Karpas-422 (cell line): ENCODE results near the gene BANF2. TPM values are rescaled to one million over a fixed set of nuclear protein-coding genes. Genes with fewer than 3 reads are reported as not detected.
"Not testable (repeated sequence)": the region's sequence is repeated elsewhere in the genome, so short reads cannot be mapped to it uniquely, and the experiment has no call there.

Experiments
- DNase-seq: peaks from one replicate; pipeline ENCODE4 v3.0.0-alpha.2; 2015
- H2AFZ ChIP-seq: fragments of 200-600 bp; sonication (generic); 2 replicates; pipeline ENCODE4 v1.6.1; 2014; ENCODE audit warnings: antibody characterized with exemption, low read length, mixed read lengths
- H3K27ac ChIP-seq: fragments of 200-600 bp; sonication (generic); 2 replicates; pipeline ENCODE4 v1.5.1; 2014; ENCODE audit warnings: mild to moderate bottlenecking, low read length, moderate library complexity
- H3K27me3 ChIP-seq: fragments of 200-600 bp; sonication (generic); 2 replicates; pipeline ENCODE4 v1.6.1; 2014; ENCODE audit warnings: low read length, mixed read lengths
- H3K36me3 ChIP-seq: fragments of 200-600 bp; sonication (generic); 2 replicates; pipeline ENCODE4 v1.6.1; 2014; ENCODE audit warnings: low read length, mixed read lengths; ENCODE audit not compliant: insufficient read depth
- H3K4me1 ChIP-seq: fragments of 200-600 bp; sonication (generic); 2 replicates; pipeline ENCODE4 v1.6.1; 2014; ENCODE audit warnings: mild to moderate bottlenecking, low read length, mixed read lengths
- H3K4me2 ChIP-seq: fragments of 200-600 bp; sonication (generic); 2 replicates; pipeline ENCODE4 v1.6.1; 2014; ENCODE audit warnings: low read length, low read depth, mild to moderate bottlenecking; ENCODE audit not compliant: poor library complexity, severe bottlenecking
- H3K4me3 ChIP-seq: fragments of 200-600 bp; sonication (generic); 2 replicates; pipeline ENCODE4 v1.5.1; 2014; ENCODE audit warnings: mild to moderate bottlenecking, antibody characterized with exemption, low read length, mixed read lengths
- H3K79me2 ChIP-seq: fragments of 200-600 bp; sonication (generic); 2 replicates; pipeline ENCODE4 v1.6.1; 2014; ENCODE audit warnings: mild to moderate bottlenecking, low read length, mixed read lengths
- H3K9ac ChIP-seq: fragments of 200-600 bp; sonication (generic); 2 replicates; pipeline ENCODE4 v1.6.0; 2014; ENCODE audit warnings: low read length
- H3K9me2 ChIP-seq: fragments of 200-600 bp; sonication (generic), shearing (Covaris generic); replicated peaks from 2 replicates; pipeline ENCODE4 v1.6.0; 2014; ENCODE audit warnings: mild to moderate bottlenecking, low read length, moderate library complexity; ENCODE audit not compliant: insufficient read depth
- H3K9me3 ChIP-seq: fragments of 300-700, 200-600 bp; sonication (generic); 2 replicates; pipeline ENCODE4 v1.6.1; 2014; ENCODE audit warnings: low read length, mixed read lengths
- H4K20me1 ChIP-seq: fragments of 200-600 bp; sonication (generic); 2 replicates; pipeline ENCODE4 v1.6.1; 2014; ENCODE audit warnings: mild to moderate bottlenecking, antibody characterized with exemption, low read length, low read depth; ENCODE audit not compliant: insufficient read depth
- total RNA-seq: library from RNA; depleted of rRNA; stranded (reverse); fragments of >200 nt; shearing (Covaris generic); gene quantifications from 2 replicates; pipeline ENCODE4 v1.2.3, GENCODE V29; 2014; ENCODE audit warnings: low replicate concordance

The BANF2 gene
- total RNA-seq, 1 experiment from 2014 or later = not detected

DNA sequence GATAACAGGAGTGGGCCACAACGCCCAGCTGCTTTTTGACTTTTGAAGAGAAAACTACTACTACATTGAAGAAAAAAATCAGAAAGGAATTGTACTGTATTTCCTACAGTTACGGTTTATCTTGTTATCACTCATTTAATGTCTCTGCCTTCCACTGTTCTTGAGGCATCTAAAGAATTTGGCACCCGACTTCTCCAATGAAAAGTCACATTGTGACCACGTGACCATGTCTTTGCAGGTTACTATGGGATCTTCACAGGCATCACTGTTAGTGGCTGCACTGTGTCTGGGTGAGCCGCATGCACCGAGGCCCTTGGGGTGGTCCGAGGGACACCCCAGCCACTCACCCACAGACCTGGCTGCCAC lies 44.5 kb upstream of the BANF2 start:
- Histone ChIP-seq H3K9me2 (no peaks in the 10 kb centered on the region), H3K79me2 (no peaks in the 10 kb centered on the region), H3K4me1 (no peaks in the 10 kb centered on the region), H3K9me3 (peaks cover 3% of the 10 kb centered on the region; the same call in 1 of the 2 replicates), H3K9ac (no peak overlapping the region), H3K36me3 (no peaks in the 10 kb centered on the region), H3K4me2 (no peak overlapping the region), H3K27me3 (no peaks in the 10 kb centered on the region), H3K4me3 (no peak overlapping the region), H4K20me1 (peaks cover 15% of the 10 kb centered on the region; the same call in 1 of the 2 replicates), H3K27ac (no peak overlapping the region), H2AFZ (no peak overlapping the region)
- DNase-seq = no peak

DNA sequence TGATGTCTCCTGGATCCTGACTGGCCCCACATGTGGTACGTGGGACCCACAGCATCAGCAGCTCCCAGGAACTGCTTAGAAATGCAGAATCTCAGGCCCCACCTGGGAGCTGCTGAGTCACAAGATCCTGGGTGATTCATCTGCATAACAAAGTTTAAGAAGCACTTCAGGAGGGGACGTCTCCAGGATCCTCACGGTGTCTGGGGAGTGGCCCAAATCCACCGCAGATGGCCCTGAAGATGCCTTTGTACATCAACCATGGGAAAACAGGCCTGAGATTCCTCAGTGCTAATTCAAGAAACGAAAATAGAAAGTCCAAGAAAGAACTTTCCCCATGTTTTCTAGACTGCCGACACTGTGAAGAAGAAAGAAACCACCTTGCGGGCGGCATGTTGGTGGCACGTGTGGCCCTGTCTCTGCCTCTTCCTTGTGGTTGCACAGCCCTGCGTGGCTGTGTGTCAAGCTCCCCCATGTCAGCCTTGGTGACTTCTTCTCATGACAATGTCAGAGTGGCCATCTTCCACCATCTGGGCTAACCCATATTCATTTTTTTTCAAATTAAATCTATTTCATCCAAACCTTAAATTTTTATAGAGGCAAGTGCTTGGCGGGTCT lies 43.8 kb upstream of the BANF2 start:
- Histone ChIP-seq H3K4me1 (no peaks in the 10 kb centered on the region), H3K27me3 (no peaks in the 10 kb centered on the region), H3K4me3 (no peak overlapping the region), H3K36me3 (no peaks in the 10 kb centered on the region), H4K20me1 (peaks cover 15% of the 10 kb centered on the region; the same call in 1 of the 2 replicates), H2AFZ (no peak overlapping the region), H3K9ac (no peak overlapping the region), H3K79me2 (no peaks in the 10 kb centered on the region), H3K9me2 (no peaks in the 10 kb centered on the region), H3K27ac (no peak overlapping the region), H3K4me2 (no peak overlapping the region), H3K9me3 (peaks cover 4% of the 10 kb centered on the region; the same call in 1 of the 2 replicates)
- no peak for DNase-seq

DNA sequence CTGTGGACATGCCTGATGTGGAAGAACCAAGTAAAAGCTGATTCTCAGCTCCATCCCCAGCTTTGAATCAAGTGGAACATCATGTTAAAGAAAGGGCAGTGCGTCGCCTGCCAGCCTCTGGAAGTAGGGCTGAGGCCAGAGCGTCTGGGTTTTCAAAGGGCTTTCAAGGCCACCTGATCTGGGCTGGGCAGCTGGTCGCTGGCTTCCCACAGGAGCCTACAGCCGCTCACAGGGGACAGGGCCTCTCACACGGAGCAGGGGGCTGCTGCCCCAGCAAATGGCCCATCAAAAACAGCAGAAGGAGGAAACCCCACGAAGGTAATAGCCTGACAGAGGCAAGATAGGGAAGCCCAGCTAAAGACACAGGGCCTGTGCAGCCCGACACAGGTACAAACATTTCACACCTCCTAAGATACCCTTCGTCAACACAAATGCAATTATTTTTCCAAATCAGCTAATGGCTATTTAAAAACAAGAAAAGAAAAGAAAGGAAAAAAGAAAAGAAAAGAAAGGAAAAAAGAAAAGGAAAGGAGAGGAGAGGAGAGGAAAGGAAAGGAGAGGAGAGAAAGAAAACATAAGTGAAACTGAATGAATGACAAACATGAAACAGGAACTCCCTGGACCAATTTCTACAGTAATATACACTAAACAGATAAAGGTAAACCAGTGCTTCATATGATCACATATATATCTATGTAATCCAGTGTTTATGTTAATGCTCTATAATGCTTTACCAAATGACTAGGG lies 42.5 kb upstream of the BANF2 start:
- H3K27ac ChIP-seq = no peak overlapping the region
- no peaks in the 10 kb centered on the region for H3K36me3 ChIP-seq
- H2AFZ ChIP-seq = no peak overlapping the region
- H3K9me2 ChIP-seq = no peaks in the 10 kb centered on the region
- H3K9me3 ChIP-seq = peaks cover 4% of the 10 kb centered on the region; the same call in 1 of the 2 replicates
- no peak for DNase-seq
- peaks cover 13% of the 10 kb centered on the region; the same call in 1 of the 2 replicates for H4K20me1 ChIP-seq
- no peak overlapping the region for H3K4me2 ChIP-seq
- H3K9ac ChIP-seq = no peak overlapping the region
- H3K4me1 ChIP-seq = no peaks in the 10 kb centered on the region
- no peaks in the 10 kb centered on the region for H3K79me2 ChIP-seq
- H3K4me3 ChIP-seq = no peak overlapping the region
- H3K27me3 ChIP-seq = no peaks in the 10 kb centered on the region

DNA sequence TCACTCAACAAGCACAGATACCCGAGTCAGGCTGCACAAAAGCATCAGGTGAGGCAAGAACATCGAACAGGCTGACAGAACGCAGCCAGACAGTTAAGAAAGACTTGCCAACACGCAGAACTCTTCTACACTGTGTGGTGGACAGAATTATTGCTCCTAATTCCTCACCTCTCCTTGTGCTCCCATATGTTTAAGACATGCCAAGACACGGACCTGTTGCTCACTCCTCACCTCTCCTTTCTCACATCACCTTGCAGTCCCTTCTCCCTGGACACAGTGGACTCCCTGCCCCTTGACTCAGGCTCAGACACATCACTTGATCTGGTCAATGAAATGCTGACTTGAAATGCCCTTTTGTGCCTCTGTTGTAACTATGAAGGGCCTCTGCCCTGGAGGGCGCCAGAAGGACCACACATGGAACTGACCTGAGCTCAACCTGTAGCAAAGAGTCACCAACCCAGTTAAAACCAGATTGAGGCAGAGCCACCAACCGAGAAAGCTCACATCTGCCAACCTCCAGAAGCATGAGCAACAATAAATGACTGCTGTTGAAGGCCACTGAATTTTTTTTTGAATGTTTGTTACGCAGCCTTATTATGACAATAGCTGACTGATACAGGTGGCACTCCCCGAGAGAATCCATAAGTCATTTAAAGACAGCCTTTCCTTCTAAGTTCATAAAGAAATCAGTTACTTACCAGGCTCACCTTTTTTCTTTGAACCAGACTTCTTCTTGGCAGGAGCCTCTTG lies 41.7 kb upstream of the BANF2 start:
- no peak overlapping the region for H3K27ac ChIP-seq
- H3K4me1 ChIP-seq = no peaks in the 10 kb centered on the region
- H3K4me3 ChIP-seq = no peak overlapping the region
- DNase-seq = no peak
- no peak overlapping the region for H2AFZ ChIP-seq
- H3K36me3 ChIP-seq = no peaks in the 10 kb centered on the region
- H3K4me2 ChIP-seq = no peak overlapping the region
- 0 out of 2 replicates have a peak, but pooled peaks cover 7% of the 10 kb centered on the region for H4K20me1 ChIP-seq
- no peak overlapping the region for H3K9ac ChIP-seq
- no peaks in the 10 kb centered on the region for H3K9me2 ChIP-seq
- H3K9me3 ChIP-seq = peaks cover 4% of the 10 kb centered on the region; the same call in 1 of the 2 replicates
- H3K79me2 ChIP-seq = no peaks in the 10 kb centered on the region
- H3K27me3 ChIP-seq = no peaks in the 10 kb centered on the region

DNA sequence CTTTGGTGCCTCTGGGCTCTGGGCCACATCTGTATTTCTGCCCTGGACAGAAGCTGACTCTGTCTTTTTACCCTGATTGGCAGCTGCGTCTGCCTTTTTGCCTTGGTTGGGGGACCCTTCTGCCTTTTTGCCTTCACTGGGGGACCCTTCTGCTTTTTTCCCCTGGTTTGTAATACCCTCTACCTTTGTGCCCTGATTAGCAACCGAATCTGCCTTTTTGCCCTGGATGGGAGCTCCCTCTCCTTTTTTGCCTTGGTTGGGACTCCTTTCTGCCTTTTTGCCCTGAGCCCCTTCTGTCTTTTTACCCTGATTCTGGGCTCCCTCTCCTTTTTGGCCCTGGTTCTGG lies 41.1 kb upstream of the BANF2 start:
- Histone ChIP-seq H3K9ac (no peak overlapping the region), H3K36me3 (no peaks in the 10 kb centered on the region), H2AFZ (no peak overlapping the region), H3K4me3 (no peak overlapping the region), H3K9me3 (peaks cover 4% of the 10 kb centered on the region; the same call in 1 of the 2 replicates), H3K79me2 (no peaks in the 10 kb centered on the region), H3K27ac (no peak overlapping the region), H3K4me2 (no peak overlapping the region), H3K9me2 (no peaks in the 10 kb centered on the region), H3K4me1 (no peaks in the 10 kb centered on the region), H3K27me3 (no peaks in the 10 kb centered on the region), H4K20me1 (peaks cover 6% of the 10 kb centered on the region; the same call in 1 of the 2 replicates)
- no peak for DNase-seq

DNA sequence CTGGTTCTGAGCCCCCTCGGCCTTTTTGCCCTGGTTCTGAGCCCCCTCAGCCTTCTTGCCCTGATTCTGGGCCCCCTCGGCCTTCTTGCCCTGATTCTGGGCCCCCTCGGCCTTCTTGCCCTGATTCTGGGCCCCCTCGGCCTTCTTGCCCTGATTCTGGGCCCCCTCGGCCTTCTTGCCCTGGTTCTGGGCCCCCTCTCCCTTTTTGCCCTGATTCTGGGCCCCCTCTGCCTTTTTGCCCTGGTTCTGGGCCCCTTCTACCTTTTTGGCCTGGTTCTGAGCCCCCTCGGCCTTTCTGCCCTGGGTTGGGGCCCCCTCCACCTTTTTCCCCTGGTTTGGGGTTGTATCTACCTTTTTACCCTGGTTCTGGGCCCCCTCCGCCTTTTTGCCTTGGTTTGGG lies 40.4 kb upstream of the BANF2 start:
- not testable (repeated sequence) for H3K4me2 ChIP-seq, H3K27me3 ChIP-seq, H3K36me3 ChIP-seq, H3K27ac ChIP-seq, H3K4me1 ChIP-seq, H4K20me1 ChIP-seq, H3K9me3 ChIP-seq, H3K79me2 ChIP-seq, DNase-seq, H2AFZ ChIP-seq, H3K9me2 ChIP-seq, H3K9ac ChIP-seq, H3K4me3 ChIP-seq

DNA sequence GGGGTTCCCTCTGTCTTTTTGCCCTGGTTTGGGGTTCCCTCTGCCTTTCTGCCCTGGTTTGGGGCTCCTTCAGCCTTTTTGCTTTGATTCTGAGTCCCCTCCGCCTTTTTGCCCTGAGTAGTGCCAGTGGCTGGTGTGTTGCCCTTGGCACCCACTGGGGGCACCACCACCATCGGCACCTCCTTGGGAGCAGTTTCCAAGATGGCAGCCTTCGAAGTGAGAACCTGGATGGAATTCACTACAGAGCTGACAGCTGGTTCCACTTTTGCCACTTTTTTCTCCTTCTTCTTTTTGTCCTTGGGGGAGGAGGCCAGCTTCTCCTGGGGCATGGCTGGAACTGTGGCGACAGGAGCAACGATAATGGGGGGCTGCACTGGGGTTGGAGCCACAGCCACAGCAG lies 40.0 kb upstream of the BANF2 start:
- Histone ChIP-seq H3K9ac (no peak overlapping the region), H3K27me3 (no peaks in the 10 kb centered on the region), H3K4me2 (no peak overlapping the region), H3K79me2 (no peaks in the 10 kb centered on the region), H2AFZ (no peak overlapping the region), H3K36me3 (no peaks in the 10 kb centered on the region), H3K27ac (no peak overlapping the region), H3K4me1 (no peaks in the 10 kb centered on the region), H4K20me1 (peaks cover 9% of the 10 kb centered on the region; the same call in 1 of the 2 replicates), H3K9me3 (peaks cover 4% of the 10 kb centered on the region; the same call in 1 of the 2 replicates), H3K4me3 (no peak overlapping the region), H3K9me2 (no peaks in the 10 kb centered on the region)
- no peak for DNase-seq

DNA sequence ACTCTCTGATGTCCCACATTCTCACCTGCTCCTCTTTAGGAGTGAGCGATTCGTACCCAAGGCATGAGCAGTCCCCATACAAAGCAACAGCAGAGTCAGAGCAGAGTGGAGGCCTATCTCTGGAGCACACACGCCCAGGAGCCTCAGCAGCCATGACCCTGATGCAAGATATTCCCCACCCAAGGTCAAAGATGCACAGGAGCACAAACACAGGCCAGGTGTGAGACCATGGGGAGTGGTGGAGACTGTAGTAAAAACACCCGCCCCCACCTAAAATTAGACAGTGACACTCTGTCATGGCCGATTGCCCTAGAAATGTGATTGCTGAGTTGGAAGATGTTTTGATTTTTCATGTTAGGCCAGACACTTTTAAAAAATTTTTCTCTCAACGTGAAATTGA lies 39.1 kb upstream of the BANF2 start:
- Histone ChIP-seq H3K36me3 (no peaks in the 10 kb centered on the region), H3K4me2 (no peak overlapping the region), H2AFZ (no peak overlapping the region), H3K9me2 (no peaks in the 10 kb centered on the region), H3K4me3 (no peak overlapping the region), H3K27ac (no peak overlapping the region), H3K9ac (no peak overlapping the region), H3K4me1 (no peaks in the 10 kb centered on the region), H3K27me3 (no peaks in the 10 kb centered on the region), H3K9me3 (peaks cover 4% of the 10 kb centered on the region; the same call in 1 of the 2 replicates), H3K79me2 (no peaks in the 10 kb centered on the region), H4K20me1 (peaks cover 9% of the 10 kb centered on the region; the same call in 1 of the 2 replicates)
- DNase-seq = no peak
